IPS-18c (cell line): Measurements from ENCODE around the gene KRT76.
"Not testable (repeated sequence)": the region's sequence is repeated elsewhere in the genome, so short reads cannot be mapped to it uniquely, and the experiment has no call there.

Experiments
- H3K4me3 ChIP-seq: 2 replicates; pipeline ENCODE4 v1.7.0; 2013; ENCODE audit warnings: low read depth, mild to moderate bottlenecking, low read length, moderate library complexity; ENCODE audit not compliant: insufficient read depth
- H3K9me3 ChIP-seq: one replicate; pipeline ENCODE4 v1.6.1; 2013; ENCODE audit warnings: mild to moderate bottlenecking, low read length, moderate library complexity; ENCODE audit not compliant: control insufficient read depth, insufficient read depth

Gene KRT76

DNA sequence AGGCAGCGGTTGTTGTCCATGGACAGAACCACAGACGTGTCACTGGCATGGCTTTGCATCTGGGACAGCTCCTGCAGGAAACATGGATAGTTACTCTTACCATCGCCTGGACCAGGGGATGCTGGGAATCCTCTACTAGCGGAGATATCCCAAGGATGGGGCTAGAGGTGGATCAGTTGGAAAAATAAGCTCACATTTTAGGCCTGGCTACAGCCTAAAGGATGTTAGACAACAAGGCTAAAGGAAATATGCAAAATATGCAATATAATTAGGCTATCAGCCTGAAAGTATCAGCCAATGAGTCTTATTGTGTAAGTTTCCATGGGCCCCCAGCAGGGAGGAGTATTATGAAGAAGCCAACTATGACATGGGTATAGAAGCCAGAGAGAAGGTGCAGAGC is 5.0 kb downstream of the KRT76 start:
- H3K4me3 ChIP-seq = no peak overlapping the region
- no peaks in the 10 kb centered on the region for H3K9me3 ChIP-seq

- Histone ChIP-seq H3K9me3 (no peaks in the 10 kb centered on the region), H3K4me3 (no peak overlapping the region)
Observed at GRCh38 chr12:52771505-52771904, 5.6 kb downstream of the KRT76 start.

GRCh38 chr12:52771088-52771487 is 6.1 kb downstream of the KRT76 start:
- Histone ChIP-seq H3K9me3 (no peaks in the 10 kb centered on the region), H3K4me3 (no peak overlapping the region)

DNA sequence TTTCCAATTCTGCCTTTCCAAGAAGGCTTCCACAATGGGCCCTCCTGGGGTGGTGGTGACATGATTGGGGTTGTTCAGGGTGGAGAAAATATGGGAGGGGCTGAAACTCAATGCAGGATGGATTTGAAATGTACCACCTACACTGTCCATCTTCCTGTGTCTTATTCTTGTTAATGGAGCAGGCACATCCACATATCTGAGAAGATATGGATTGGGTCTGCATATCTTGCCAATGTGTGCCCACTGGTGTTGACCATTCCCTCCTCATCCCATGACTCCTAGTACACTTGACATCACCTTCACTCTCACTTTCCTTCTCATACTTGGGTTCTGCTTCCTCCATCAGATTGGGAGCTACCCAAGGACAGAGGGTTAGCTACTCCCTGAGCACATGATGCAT is 7.2 kb downstream of the KRT76 start:
- no peak overlapping the region for H3K4me3 ChIP-seq

DNA sequence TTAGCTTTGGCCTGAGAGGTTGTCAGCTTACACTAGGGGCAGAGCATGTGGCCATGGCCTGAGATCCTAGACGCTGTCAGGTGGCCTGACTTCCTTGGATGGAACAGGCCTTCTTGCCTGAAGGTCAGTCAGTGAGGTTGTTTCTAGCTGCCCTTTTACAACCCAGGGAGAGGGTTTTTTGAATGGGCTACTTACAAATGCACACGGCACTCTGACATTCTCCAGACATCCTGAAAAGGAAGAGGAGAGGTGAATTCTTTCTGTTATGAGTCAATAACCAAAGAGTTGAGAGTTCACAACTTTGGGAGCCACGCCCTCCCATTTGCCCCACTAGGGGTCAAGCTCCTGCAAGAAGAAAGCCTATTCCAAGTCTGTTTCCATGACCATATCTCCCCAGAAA is 7.8 kb downstream of the KRT76 start:
- H3K4me3 ChIP-seq = no peak overlapping the region
- H3K9me3 ChIP-seq = no peaks in the 10 kb centered on the region

More for the DNA sequence above, 7.2 kb downstream of the KRT76 start:
- H3K9me3 ChIP-seq = no peaks in the 10 kb centered on the region

DNA sequence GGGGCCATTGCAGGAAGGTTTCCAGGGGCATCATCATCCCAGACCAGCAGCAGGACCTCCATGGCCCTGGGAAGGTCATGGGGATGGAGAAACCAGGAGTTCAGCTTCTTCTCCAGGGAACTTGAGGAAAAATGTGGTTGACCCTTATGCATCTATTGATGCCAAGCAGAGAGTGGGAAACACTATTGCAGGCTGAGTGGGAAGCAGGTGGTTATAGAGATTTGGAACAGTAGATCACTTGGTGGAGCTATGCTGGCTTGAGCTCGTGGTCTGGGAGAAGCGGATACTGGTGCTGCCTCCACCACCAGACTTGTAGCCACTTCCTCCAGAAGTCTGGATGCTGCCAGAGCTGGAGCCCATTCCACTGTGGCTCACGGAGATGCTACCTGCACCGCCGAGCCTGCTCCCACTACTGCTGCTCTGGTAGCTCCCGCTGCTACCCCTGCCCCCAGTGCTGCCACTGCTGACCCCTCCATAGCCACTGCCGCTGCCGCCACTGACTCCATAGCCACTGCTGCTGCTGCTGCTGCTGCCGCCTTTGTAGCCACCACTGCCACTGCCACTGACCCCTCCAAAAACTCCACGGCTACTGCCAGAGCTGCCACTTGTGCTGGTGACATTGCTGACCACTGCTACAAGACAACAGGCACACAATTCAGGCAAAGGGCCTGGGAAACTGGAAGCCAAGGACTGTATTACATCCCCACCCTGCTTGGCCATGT is 8.5 kb downstream of the KRT76 start:
- H3K9me3 ChIP-seq = no peaks in the 10 kb centered on the region
- H3K4me3 ChIP-seq = no peak overlapping the region

GRCh38 chr12:52767427-52767826 is 9.7 kb downstream of the KRT76 start:
- Histone ChIP-seq H3K4me3 (no peak overlapping the region; the same call in 1 of the 2 replicates), H3K9me3 (no peaks in the 10 kb centered on the region)

DNA sequence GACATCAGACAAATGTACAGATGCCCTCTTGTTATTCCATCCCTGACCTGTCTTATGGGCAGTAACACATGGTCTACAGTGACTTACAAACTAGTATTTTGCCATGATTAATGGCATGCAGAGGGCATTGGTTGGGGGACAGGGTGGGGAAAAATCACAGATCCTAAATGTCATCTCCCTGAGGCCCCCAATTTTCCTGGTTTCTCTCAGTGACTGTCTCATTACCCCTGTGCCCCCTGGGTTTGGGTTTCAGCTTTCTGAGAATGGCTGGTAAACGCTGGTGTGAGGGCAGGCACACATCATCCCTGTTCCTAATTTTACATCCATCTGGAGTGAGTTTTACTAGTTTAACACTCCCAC is 10.1 kb downstream of the KRT76 start:
- Histone ChIP-seq H3K4me3 (no peak overlapping the region; the same call in 1 of the 2 replicates), H3K9me3 (peaks cover under 1% of the 10 kb centered on the region)

DNA sequence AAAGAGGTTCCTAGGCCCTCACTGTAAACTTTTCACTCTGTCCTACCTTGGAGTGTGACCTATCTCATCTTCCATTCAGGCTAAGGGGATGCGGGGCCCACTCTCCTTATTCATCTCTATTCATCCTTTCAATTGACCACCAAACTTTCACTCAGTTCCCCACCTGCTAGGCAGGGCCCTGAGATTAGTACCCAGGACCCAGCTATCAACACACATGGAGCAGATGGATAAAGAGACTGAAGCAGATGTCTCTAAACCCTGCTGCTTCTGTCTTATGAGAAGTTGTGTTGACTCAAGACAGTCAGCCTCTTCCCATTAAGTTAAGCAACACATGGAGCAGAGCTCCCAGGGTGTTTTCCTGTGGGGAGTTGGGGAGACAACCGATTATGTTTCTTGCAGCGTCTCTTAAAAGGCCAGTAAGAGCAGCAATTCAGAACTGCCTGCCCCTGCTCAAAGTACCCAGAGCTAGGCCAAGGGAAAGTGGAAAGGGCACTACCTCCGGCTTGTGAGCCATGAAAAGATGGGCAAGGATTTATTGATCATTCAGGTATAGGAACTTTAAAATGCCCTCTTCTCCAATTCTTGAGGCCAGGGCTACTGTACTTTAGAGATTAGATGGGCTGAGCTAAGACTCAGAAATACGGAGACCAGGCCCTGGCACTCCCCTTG is 10.7 kb downstream of the KRT76 start:
- H3K9me3 ChIP-seq = peaks cover 3% of the 10 kb centered on the region
- no peak overlapping the region for H3K4me3 ChIP-seq

GRCh38 chr12:52765702-52766101 is 11.4 kb downstream of the KRT76 start:
- Histone ChIP-seq H3K9me3 (peaks cover 4% of the 10 kb centered on the region), H3K4me3 (no peak overlapping the region)

GRCh38 chr12:52763991-52764390 is 13.2 kb downstream of the KRT76 start:
- no peak overlapping the region for H3K4me3 ChIP-seq
- peaks cover 5% of the 10 kb centered on the region for H3K9me3 ChIP-seq

DNA sequence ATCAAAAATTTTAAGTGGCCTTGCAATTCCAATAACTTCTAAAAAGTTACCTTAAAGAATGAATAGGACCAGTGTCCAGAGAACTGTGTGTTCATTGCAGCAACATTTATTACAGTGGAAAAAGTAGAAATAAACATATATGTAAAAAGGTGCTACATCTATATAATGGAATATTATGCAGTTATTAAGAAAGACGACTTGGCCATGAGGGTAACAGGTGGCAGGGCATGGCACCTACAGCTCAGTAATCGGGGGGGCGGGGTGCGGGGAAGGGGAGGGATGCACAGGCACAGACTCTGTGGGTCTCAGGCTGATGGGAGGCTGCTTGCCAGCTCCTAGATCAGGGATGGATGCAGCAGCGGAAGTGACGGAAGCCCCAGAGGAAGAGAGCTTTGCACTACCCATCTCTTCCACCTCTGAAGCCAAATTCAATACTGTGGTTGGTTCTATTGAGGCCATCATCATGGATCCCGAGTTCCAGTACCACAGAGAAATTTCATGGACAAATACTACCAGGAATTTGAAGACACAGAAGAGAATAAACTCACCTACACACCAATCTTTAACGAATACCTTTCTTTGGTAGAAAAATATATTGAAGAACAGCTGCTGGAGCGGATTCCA is 14.0 kb downstream of the KRT76 start:
- no peak overlapping the region for H3K4me3 ChIP-seq
- peaks cover 5% of the 10 kb centered on the region for H3K9me3 ChIP-seq

DNA sequence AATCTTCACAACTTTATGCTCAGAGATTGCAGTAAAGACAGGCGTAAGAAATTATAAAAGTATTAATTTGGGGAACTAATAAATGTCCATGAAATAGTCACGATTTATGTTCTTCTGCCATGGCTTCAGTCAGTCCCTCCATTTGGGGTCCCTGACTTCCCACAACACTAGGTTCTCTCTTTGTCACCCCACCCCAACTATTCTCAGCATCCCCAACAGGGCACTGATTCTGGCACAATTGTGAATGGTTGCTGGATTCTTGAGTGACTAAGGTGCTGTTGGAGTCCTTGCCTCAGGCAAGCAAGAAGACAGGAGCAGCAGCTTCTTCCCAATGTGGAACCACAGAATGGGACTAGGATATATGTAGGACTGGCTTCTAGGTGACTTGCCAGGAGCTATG is 15.3 kb downstream of the KRT76 start:
- H3K9me3 ChIP-seq = peaks cover 5% of the 10 kb centered on the region

GRCh38 chr12:52761218-52761617 is 15.9 kb downstream of the KRT76 start:
- H3K4me3 ChIP-seq, H3K9me3 ChIP-seq: not testable (repeated sequence)

More for the DNA sequence above, 15.3 kb downstream of the KRT76 start:
- H3K4me3 ChIP-seq = no peak overlapping the region

DNA sequence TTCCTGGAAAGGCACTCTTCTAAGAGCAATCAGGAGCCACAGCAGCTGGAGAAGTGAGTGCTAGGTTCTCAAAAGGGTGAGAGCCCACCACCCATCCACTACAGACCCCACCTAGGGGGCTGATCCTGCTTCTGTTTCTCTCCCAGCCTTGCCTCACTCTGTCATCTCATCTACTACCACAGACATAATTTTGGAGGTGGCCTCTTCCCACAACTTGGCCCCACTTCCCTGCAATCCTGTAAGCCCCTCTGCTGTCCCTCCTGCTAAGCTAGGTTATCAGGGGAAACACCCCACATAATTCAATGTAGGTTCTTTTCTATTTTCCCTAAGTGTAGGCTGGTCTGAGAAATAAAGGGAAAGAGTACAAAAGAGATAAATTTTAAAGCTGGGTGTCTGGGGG is 16.5 kb downstream of the KRT76 start:
- H3K9me3 ChIP-seq = peaks cover 5% of the 10 kb centered on the region

GRCh38 chr12:52759695-52760094 is 17.4 kb downstream of the KRT76 start:
- Histone ChIP-seq H3K9me3 (peaks cover 5% of the 10 kb centered on the region), H3K4me3 (no peak overlapping the region)

More for the DNA sequence above, 16.5 kb downstream of the KRT76 start:
- H3K4me3 ChIP-seq = peak overlapping the region; percentile 3; the same call in 1 of the 2 replicates

DNA sequence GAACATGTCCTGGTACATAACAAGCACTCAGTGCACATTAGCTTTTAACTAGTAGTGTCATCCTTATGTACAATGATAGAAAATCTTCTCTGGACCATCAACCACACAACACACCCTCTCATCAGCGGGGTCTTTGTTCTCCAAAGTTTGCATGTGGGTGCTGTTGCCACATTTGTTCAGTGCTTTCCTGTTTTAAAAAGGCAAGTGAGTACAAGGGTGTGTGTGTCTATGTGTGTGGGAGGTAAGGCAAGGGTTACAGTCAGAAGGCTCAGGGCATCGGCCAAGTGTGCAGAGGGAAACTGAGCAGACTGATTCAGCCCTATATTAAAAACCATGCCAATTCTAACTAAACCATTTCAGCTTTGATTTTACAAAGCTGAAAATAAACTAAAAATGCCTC is 17.9 kb downstream of the KRT76 start:
- Histone ChIP-seq H3K9me3 (peaks cover 5% of the 10 kb centered on the region), H3K4me3 (no peak overlapping the region)
